ENCODE results near the gene GPX5.
"Not testable (repeated sequence)": the region's sequence is repeated elsewhere in the genome, so short reads cannot be mapped to it uniquely, and the experiment has no call there.

GPX5 gene

GRCh38 chr6:28515676-28516075 lies 10.0 kb upstream of the GPX5 start, which contains the start of gene GPX6:
Gene GPX6 (minus strand): TSS chr6:28515793. CDS start chr6:28515743, 50 bp downstream.
- no peak for DNase-seq

- no peak for DNase-seq
These were observed 7.7 kb upstream of the GPX5 start for GRCh38 chr6:28517964-28518363.

GRCh38 chr6:28522594-28523240 lies 3.0 kb upstream of the GPX5 start:
- no peak for DNase-seq

DNA sequence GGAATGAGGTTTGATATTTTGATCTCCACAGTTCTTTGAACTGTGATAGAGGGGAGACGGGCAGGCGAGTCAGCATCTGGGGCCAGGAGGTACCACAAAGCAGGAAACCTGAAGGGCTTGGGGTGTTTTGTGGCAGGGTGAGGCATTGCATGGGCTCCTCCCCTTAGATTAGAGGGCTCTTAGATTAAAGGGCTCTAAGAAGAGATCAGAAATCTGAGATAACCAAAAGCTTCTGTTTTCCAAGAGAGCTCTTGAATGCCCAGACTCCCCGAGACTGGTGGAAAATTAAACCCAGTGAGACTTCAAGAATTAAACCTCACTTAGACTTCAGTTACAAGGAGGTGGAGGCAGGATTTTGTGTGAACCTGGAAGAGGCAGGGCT lies 2.4 kb upstream of the GPX5 start:
- no peak for DNase-seq

DNA sequence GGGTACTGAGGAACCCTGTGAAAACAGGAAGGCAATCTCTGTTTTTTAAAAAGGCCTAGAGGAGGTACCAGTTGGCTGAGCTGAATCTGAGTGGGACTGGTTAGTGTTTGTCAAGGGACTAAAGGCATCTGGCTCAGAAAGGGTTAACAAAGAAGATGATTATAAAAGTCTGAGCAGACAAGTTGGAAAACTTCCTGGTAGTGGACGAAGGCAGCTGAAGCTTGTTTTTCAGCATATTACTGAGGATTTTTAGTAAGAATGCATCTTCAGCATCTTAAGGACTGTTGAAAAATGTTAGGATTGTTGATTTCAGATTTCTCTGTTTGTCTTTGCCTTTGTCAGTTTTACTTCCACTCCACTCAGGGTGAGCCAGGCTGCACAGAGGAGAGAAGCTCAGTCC lies 5.1 kb downstream of the GPX5 start:
- no peak for DNase-seq

DNA sequence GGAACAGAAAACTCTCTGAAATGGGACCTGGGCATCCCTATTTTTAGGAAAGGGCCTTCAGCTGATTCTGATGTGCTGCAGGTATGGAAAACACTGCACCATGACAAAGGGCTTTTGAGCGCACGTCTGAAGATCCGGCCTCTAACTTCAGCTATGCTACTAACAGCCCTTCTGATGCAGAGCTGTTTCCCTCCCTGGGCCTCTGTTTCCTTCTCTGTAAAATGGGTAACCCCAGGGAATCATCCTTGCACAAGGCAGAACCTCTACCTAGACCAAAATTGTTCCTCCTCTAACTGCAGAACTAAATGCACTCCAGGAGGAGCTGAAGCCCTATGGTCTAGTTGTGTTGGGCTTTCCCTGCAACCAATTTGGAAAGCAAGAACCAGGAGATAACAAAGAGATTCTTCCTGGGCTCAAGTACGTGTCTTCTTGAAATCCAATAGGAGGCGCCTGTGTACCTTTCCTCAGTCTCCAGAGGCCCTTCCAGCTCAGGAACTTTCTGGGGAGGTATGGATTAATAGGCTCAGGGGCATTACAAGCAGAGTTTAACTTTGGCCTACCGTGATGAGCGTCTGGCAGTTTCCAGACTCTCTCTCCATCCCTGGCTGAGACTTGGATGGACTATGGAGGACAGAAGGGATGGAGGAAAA lies 5.9 kb downstream of the GPX5 start:
- DNase-seq: no peak

- no peak for DNase-seq
These were observed 8.6 kb downstream of the GPX5 start for GRCh38 chr6:28534306-28534705.

- no peak for DNase-seq
These were observed 9.2 kb downstream of the GPX5 start for GRCh38 chr6:28534875-28535274.

- DNase-seq: no peak
These were observed 11.4 kb downstream of the GPX5 start for GRCh38 chr6:28537065-28537464.

DNA sequence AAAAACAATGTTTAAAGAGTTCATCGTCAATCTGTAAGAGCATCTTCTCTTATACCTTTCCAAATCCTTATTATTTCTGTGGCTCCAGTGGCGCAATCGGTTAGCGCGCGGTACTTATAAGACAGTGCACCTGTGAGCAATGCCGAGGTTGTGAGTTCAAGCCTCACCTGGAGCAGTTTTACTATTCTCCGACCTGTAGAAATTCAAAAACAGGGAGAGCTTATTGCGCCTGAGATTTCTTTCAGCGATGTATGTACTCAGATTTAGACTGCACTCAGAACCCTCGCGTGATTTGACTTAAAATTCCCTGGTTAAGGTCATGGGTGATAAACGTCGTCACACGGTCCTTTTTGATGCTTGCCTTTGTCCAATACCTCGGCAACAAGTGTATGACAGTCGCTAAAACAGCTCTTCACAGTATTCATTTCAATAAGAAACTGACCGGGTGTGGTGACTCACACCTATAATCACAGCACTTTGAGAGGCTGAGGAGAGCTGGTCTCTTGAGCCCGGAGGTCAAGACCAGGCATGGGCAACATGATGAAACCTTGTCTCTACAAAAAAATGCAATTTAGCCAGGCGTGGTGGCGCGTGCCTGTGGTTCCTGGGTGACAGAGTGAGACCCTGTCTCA lies 11.9 kb downstream of the GPX5 start:
- DNase-seq: no peak

DNA sequence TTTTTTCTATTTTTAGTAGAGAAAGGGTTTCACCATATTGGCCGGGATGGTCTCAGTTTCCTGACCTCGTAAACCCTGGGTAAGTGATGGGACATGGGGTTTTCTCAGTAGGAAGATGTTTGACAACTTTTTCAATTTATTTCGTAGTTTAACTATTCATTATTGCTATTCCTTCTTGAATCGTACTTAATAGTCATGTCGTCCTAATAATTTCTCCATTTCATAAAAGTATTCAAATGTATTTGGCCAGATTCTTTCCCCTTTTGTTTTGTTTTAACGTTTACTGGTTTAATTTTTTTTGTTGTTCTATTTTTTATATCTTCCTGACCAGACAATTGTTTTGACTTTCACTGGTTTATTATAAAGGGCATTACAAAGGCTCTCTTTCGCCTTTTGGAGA lies 16.3 kb downstream of the GPX5 start:
- DNase-seq: no peak

DNA sequence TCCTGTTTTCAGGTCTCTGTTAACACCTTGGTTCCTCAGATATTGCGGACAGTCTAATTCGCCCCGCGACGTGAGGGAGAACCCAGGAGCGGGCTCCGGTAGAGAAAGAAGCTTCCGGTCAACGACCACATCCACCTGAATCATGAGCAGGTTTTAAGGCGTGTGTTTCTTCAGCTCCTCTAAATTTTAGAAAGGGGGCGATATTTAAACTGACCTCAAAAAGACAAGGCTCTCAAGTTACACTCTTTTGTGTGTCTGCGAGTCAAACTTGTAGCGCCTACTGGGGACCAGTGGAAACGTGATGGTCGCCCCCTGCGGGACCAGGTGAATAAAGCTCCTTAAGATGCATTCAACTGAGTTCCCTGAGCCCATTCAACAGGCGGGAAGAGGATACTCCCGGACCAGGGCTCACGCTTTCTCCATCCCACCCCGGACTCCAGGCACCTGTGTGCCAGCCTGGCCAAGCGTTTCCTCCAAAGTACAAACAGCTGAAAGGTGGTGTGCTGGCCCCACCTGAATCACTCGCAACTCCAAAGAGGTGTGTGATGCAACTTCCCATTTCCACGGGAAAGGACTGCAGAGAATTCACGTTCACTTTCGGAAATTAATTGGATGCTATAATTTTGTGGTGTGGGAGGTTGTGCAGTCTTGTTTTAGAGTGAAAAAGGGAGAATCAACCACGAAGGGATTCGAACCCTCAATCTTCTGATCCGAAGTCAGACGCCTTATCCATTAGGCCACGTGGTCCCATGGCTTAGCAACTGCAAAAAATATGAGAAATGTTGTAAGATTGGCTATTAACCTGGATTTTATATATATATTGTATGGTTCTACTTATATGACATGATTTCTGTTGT lies 17.0 kb downstream of the GPX5 start:
- DNase-seq: no peak

- no peak for DNase-seq
These were observed 18.2 kb downstream of the GPX5 start for GRCh38 chr6:28543651-28544610.

- no peak for DNase-seq
These were observed 20.3 kb downstream of the GPX5 start for GRCh38 chr6:28545955-28546354.

DNA sequence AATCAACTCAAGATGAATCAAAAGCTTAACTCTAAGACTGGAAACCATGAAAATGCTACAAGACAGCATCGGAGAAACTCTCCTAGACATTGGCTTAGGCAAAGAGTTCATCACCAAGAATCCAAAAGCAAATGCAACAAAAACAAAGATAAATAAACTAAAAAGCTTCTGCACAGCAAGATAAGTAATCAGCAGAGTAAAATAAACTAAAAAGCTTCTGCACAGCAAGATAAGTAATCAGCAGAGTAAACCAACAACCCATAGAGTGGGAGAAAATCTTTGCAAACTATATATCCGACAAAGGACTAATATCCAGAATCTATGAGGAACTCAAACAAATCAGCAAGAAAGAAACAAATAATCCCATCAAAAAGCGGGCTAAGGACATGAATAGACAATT lies 21.3 kb downstream of the GPX5 start:
- DNase-seq: not testable (repeated sequence)

GRCh38 chr6:28551891-28552666 lies 26.4 kb downstream of the GPX5 start:
- DNase-seq: no peak

DNA sequence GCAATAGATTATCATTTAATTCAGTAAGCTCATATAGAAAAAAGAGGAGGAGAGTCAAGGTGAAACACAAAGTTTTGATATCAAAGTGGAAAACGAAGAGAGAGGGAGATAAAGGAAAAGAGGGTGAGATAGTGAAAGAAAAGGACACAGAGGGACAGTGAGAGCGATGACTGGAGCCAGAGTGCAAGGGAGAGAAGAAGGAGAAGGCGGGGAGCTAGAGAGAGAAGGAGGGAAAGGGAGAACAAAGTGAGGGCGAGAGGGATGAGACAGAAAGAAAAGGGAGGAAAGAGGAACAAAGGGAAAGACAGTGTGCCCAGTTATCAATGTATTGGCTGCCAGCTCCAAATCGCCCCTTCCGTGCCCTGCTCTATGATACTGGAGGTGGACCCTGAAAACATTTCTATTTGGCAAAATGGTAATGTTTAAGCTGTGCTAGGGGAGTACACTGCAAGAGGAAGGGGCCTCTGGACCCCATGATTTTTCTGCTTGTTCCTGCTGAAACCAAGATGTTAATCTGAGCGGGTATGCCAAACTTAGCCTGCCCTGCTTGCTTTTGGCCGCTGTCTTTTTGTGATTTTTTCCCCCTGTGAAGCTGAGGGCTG lies 27.8 kb downstream of the GPX5 start:
- DNase-seq: no peak

DNA sequence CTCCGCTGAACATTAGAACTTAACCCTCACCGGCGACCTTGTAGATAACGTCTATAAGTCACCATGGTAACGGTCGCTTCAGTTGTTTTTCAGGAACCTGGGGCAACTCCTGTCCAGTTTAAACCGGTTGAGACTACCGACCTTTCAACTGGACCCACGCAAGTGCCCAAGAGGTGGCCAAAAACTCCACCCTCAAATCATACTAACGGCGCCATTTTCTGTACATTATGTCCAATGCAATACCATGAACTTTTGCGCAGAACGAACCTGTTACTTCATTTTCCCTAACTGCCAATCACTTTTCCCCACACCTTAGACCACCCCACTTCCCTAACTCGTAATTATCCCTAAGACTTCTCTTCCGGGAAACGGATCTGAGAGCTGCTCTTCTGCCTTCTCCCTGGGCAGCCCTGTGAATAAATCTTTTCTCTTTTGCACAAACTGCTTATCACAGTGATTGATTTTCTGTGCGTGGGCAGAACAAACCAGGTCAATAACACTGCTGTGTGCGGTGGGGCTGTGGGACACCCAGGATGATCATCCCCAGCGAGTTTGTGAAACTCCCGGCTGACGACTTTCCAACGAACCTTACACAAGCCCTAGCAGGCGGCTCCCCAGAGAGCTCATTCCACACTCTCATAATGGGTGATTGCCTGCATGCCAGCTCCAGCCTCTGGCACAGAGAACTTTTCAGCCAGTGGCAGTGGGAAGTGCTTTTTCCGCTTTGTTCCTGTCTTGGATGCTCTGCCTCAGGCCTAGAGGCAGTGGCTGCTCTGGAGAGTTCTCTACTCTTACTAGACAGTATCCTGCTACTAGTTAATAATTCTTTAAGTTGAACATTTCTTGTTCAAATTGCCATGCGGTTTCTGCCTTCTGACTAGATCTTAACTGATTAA lies 28.6 kb downstream of the GPX5 start:
- no peak for DNase-seq

- no peak for DNase-seq
These were observed 29.5 kb downstream of the GPX5 start for GRCh38 chr6:28555136-28555535.

GRCh38 chr6:28558629-28559028 lies 32.9 kb downstream of the GPX5 start:
- no peak for DNase-seq

Measured in activated gamma-delta T cell (primary cell).